ENCODE data around the gene GAS2L2.
"Not testable (repeated sequence)": the region's sequence is repeated elsewhere in the genome, so short reads cannot be mapped to it uniquely, and the experiment has no call there.

Gene GAS2L2

DNA sequence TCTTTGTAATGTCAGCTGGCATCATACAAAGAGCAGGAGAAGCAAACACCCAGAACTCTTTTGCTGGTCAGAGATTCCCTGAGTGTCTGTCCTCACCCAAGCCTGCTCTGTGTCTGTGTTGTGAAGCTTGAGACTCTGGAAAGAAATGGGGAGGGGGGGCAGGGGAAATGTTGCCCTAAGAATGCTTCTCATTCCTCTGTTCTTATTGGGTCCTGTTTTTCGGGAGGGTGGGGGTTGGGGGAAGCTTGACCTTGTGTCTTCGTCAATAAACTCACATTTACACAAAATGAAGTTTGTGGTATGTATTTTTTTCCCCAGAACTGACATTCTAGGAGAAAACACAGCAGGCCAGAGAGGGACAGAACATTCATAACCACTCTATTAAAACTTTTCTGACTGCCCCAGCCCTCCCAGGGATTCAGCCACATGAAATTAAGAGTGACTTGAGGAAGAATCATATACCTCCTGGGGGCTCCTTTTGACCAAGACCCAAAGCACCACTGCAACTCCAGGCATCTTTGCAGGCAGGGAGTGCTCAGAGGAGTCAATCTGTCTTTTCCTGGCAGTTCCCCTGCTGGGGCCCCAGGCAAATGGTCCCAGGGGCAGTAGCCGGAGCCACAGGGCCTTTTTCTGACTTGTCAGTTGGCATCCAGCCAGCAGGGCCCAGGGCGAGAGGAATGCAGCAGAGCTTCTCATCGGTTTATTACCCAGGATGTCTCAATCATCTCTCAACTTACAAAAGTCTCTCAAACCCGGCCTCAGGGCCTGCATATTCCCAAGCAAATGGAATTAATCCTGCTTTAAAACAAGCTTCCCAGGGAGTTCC, 26.7 kb downstream of the GAS2L2 start:
- no peak for DNase-seq

DNA sequence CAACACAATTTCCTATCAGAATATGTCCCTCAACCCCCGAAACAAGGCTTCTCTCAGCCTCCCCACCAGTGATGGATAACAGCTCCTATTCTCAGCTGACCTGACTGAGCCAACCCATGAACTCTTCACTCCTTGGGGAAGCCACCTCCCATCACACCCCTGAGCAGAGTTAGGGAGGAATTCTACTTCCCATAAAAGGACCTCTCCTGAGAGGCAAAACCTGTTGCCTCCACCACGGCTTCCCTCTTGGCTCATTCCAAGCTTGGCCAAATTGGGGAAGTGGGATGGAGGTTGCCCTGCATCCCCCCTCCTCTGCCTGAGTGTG, 27.3 kb downstream of the GAS2L2 start:
- DNase-seq = no peak

DNA sequence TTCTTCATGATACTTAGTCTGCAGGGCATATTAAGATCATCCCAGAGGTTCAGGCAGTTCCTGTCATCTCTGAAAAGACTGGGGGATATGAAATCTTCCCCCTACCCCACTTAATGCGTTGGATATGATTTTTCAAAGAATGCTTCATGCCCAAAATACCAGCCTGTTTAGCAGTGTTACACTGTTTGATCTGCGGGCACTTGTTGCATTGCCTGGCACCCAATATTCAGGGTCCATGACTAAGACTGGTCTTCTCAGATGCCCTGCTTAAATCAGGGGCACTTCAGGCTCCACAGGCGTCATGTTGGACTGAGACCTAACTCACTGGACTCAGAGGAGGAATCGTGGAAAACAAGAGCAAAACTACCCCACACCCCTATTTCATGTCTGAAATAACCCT, 28.0 kb downstream of the GAS2L2 start:
- DNase-seq = no peak

DNA sequence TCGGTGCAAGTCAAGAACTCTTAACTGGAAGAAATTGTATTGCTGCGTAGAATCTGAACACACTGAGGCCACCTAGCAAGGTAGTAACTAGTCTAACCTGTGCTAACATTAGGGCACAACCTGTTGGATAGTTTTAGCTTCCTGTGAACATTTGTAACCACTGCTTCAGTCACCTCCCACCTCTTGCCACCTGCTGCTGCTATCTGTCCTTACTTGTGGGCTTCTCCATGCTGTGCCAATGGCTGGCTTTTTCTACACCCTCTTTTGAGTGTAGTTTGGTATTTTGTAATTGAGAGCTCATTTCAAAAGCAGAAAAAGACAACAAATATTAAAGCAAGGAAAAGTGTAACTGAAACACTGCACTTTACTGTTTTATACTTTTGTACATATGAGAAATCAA, 29.3 kb downstream of the GAS2L2 start:
- no peak for DNase-seq

DNA sequence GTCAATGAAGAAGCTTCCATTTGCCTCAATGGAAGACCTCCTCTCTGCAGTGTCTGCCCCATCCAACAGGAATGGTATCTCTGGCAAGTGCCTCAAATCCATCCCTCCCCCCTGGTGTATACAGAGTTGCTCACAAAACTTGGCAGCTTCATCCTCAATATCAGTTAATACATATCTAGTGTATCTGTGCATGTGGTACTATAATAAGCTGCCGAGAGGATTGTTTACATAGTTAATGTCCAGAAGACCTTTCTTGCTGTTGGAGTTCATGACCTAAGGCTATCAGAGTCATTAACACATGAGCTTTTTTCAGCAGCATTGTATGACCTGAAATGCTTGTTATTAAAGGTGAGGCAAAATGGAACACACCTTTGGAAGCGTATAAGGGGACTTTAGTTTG, 35.6 kb downstream of the GAS2L2 start:
- no peak for DNase-seq

DNA sequence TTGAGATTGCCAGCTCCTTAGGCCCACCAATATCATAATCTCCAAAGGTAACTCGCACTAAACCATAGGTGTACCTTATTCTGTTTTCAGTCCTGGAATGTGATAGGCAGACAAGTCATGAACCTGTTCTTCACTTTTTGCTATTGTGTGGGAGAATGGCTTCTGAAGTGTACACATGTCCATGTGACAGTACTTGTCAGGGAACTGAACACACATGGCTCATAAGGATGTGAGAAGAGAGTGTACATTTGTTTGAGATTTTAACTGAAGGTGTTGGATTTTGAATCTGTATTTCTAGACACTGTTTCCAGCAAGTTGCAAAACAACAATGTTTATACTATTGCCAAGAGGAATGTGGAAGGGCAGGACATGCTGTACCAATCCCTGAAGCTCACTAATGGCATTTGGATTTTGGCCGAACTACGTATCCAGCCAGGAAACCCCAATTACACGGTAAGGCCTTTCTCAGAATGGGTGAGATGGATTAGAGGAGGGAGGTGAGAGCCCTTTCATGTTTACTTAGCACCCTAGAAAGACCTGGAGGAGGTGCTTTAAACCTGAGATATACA, 36.1 kb downstream of the GAS2L2 start:
- DNase-seq = no peak

DNA sequence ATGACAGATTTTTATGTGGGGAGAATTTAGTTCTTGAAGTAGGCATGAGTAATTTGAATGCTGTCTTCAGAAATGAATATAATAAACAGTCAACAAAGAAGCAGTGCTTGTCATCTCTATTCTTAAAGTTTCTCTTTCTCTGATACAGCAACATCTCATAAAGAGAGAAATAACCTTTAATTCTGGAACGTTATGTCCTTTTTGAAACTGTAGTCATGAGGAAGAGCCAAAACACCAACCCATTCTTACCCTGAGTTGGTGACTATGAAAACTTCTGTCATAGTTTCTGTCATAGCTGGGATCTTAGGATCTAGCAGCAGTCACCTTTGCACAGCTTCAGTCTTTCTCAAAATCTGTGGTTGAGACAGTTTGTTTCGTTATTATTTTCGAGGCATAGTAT, 36.9 kb downstream of the GAS2L2 start:
- DNase-seq = no peak

DNA sequence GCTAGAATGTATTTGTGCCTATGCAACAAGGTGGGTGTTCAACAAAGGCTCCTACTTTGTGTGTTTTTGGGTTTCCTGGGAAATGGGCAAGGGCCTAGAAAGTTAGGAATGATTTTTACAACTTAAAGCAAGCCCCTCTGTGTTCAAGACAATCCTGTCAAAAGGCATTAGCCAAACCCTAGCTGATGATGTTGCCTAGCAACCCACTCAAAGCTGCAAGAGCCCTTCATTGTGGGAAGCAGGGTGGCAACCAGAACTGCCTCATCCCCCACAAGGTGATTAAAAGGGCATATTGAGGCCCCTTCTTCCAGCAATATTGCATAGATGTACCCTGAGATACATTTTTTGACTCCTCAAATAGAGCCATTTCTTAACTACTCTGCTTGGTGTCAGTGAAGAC, 37.6 kb downstream of the GAS2L2 start:
- no peak for DNase-seq

DNA sequence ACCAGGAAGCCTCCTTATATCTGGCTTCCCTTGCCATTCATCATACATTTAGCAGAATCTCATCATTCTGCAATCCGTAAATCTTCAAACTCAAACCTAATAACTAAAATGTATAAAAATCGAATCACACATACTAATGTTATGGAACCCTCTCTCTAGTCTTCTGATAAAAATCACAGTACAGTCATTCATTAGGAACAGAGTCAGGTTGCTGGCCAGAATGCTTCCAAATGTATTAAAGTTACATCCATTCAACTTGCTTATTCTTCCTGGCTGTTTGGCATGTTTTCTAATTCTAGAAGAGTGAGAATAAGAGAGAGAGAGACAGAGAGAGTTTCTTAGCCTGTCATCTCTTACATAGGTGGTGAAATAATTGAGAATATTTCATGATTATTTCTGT, 38.1 kb downstream of the GAS2L2 start:
- no peak for DNase-seq

DNA sequence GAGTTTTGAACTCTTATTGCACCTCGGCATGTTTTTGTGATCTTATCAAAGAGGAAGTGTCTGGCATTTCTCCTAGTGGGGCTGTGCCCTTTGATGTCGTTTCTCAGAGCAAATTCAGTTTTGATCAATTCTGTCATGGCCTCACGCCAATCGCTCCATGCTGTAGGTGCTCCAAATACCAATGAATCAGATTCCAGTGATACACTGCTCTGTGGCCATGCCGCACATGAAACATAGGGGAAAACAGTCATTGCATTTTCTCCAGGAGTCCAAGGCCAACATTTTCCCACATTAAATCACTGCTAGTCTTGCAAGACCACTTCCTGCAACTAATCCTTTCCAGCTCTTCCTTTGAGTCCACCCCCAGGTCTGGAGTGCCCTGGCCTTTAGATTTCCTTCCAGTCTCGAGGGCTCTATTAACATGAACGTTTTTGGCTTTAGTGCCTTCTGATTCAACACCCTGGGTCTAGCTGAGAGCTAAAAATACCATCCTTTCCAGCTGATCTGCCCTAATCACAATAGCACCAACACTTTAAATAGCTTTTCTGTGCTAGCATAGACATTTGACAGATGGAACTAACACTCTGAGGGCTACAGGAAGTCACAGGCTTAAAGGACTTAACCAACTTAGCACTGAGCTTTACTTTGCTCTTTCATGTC, 39.8 kb downstream of the GAS2L2 start:
- no peak for DNase-seq

DNA sequence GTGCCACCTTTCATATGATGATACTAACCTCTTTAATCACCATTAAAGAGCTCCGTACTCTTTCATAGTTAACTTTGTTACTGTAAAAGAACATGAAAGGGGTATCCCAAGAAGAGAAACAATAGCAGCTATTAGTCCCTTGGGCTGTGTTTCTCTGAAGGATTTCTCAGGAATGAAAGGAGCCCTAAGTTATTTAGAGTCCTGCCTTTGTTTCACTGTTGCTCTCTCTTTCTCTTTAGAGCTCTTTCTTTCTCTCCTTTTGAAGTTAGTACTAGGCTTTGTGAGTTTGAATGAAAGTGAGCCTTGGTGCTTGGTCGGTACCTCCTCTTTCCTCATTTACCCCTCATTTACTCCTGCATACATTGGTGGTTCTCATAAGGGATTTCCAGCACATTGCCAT, 42.1 kb downstream of the GAS2L2 start:
- no peak for DNase-seq

DNA sequence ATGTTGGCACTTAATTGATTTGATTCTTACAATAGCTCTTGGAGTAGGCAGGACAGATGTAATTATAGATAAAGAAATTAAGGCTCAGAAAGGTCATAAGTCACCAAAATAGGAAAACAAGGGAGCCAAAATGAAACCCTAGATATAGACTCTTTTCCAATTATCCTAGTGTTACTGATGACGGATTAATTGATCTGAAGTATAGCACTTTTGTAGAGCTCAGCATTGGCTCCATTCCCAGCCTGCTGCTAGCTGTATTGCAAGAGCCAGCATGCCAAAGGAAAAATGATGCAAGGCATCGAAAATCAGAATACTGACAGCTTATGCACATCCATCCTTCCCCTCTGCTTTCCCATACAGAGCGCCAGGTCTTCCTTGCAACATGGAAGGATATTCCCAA, 43.2 kb downstream of the GAS2L2 start:
- DNase-seq = no peak

DNA sequence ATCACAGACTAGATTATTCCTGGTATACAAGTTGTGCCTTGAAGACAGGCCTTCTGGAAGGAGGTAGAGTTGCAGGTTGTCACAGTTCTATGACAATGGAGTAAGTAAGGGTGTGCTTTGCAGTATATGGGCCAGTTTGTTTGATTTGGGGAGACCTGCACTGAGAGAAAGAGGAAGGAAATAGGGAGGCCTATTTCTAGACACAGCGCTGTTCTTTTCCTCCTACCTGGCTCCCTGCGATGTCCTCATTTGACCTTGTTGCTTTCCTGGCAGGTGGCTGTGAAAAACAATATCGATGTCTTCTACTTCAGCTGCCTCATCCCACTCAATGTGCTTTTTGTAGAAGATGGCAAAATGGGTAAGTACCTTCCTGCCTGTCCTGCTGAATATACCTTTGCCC, 44.1 kb downstream of the GAS2L2 start:
- DNase-seq = no peak

DNA sequence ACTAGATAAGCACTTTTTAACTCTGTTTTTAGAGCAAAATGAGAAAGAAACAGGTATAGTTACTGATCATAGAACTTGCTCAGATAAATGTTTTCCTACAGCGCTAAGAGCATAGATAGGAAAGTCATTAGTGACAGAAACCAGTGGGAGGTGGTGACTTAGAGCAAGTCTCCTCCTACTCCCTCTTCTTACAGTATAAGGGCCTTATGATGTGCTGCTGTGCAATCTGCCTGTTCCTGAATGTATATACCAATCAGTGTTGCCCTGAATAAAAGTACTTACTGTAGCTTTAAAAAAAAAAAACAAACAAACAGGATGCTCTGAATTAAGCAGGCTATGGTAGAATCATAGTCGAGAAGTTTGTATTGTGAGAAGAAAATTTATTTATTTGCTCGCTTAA, 44.9 kb downstream of the GAS2L2 start:
- DNase-seq = no peak

DNA sequence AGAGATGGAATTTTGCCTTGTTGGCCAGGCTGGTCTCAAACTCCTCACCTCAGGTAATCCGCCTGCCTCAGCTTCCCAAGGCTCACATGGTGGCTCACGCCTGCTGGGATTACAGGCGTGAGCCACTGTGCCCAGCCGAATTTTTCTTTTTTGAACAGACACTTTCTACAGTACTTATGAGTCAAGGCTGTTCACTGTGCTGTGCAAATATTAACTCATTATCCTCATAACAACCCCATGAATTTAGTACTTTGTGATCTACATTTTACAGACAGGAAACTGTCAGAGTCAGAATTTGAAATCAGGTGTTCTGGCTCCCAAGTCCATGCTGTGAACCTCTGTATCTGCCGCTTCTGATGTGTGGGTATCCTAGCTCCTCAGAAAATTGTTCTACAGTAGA, 47.3 kb downstream of the GAS2L2 start:
- no peak for DNase-seq

DNA sequence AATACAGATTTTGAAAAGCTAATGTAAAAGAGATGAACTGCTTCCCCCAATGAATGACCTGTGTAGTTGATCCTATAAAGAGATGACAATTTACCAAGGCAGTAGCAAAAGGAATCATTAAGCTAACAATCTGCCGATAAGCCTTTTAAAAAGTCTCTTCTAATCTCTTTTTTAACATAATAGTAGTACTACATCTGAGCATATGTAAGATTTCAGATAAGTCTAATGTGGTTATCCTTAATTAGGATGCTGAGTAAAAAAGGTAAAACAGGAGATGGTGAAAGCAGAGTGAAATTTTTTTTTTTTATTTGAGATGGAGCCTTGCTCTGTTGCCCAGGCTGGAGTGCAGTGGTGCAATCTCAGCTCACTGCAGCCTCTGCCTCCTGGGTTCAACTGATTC, 47.8 kb downstream of the GAS2L2 start:
- no peak for DNase-seq

DNA sequence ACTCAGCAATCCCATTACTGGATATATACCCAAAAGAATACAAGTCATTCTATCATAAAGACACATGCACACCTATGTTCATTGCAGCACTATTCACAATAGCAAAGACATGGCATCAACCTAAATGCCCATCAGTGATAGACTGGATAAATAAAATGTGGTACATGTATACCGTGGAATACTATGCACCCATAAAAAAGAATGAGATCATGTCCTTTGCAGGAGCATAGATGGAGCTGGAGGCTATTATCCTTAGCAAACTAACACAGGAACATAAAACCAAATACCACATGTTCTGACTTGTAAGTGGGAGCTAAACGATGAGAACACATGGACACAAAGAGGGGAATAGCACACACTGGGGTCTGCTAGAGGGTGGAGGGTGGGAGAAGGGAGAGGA, 49.7 kb downstream of the GAS2L2 start:
- DNase-seq = not testable (repeated sequence)

DNA sequence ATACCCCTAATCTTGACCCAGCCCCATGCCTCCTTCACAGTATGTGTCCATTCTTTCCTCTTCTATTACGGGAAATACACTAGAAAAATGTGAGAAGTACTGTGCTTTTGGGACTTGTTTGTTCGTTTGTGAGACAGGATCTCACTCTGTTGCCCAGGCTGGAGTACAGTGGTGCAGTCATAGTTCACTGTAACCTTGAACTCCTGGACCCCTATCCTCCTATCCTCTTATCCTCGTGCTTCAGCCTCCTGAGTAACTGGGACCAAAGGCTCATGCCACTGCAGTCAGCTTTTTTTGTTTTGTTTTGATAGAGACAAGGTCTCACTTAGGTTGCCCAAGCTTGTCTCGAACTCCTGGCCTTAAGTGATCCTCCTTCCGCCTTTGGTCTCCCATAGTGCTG, 51.5 kb downstream of the GAS2L2 start:
- DNase-seq = no peak

DNA sequence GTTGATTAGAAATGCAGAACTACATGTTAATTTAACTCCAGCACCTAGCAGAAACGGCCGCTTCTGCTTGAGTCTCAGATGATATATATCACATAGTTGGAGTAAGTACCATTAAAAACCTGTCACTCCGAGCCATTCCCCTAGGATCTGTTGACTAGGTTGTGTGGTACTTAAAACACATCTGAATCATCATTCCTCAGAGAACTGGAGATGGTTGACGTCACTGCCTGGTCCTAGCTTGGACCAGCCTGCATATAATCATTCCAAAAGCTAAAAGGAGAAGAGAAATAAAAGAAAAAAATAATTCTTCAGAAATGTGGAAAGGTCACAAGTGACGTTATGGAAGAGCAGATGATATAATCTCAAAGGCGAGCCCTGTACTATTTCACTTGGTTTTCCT, 52.9 kb downstream of the GAS2L2 start:
- no peak for DNase-seq

DNA sequence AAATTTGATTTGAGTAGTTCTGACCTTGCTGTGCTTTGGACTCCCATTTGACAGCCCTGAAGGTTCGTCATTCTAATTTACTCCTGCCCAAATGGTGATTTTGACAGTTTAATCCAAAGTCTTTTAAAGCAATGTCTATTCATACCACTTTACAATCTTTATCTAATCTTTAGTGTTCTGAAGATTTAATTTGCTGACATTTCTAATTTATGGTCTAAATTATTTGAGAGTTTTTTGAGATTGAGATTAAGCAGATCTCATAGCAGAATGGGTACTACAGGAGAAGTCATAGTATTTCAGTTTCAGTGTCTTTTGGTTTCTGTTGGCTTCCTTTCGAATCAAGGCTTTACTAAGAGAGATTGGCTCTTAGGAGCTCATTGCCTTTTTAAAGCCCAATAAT, 54.2 kb downstream of the GAS2L2 start:
- no peak for DNase-seq

DNA sequence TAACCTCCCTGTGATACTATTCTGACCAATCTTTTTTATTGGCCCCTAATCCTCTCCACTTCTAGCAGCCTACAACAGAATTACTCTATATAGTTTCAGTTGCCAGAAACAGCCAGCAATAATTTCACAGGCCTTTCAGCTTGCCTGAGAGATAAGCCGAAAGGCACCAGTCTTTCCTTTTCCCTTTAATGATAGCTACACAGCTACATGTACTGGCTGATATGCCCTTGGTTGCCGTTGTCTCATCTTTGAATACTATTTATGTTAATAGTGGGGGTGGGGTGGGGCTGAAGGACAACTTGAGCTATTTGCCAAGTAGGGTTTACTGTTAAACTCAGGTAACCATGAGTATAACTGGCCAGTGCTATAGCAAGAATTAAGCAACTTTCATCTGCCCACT, 57.4 kb downstream of the GAS2L2 start:
- no peak for DNase-seq

DNA sequence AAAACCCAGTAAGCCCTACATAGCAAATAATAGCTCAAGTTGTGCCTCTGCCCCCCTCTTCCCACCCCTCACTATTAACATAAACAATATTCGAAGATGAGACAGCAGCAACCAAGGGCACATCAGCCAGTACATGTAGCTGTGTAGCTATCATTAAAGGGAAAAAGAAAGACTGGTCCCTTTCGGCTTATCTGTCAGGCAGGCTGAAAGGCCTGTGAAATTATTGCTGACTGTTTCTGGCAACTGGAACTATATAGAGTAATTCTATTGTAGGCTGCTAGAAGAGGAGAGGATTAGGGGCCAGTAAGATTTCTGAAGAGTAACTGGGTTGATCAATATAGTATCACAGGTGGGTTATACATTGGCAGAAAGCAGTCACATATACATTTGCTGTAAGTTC, 58.1 kb downstream of the GAS2L2 start:
- no peak for DNase-seq
